Naive thymus-derived CD4-positive, alpha-beta T cell (primary cell): ENCODE results near the gene INTS3. TPM values are rescaled to one million over a fixed set of nuclear protein-coding genes. Genes with fewer than 3 reads are reported as not detected.
"Not testable (repeated sequence)": the region's sequence is repeated elsewhere in the genome, so short reads cannot be mapped to it uniquely, and the experiment has no call there.

Experiments used
- ATAC-seq: fragments of 150-1000 bp; cut with Tn5 transposase; 2 replicates; pipeline ENCODE4 v1.10.0; 2021; ENCODE audit warnings: mild to moderate bottlenecking, moderate library complexity
- CTCF ChIA-PET: fragments of 350-600 bp; sonication (Branson Sonifier 250); formaldehyde crosslinking; loops from one replicate; lab custom pipeline; 2021; ENCODE audit warnings: antibody characterized with exemption; lab: Charles Lee
- POLR2A ChIA-PET: fragments of 350-600 bp; sonication (Branson Sonifier 250); formaldehyde crosslinking; loops from one replicate; lab custom pipeline; 2021; ENCODE audit warnings: antibody characterized with exemption, inconsistent platforms; lab: Charles Lee
- DNase-seq, 9 donors: peaks; one replicate each; pipeline versions ENCODE4 v3.0.0 to v3.0.0-alpha.2; 2020 to 2022; ENCODE audit warnings: mixed read lengths in 1 of 9
- H3K27ac ChIP-seq: one replicate; pipeline ENCODE4 v1.7.0; 2013; ENCODE audit warnings: mild to moderate bottlenecking, low read depth, low read length, moderate library complexity
- H3K27me3 ChIP-seq, 2 donors: one replicate each; pipeline ENCODE4 v1.7.0; 2013; ENCODE audit warnings: low read length in 2 of 2, mild to moderate bottlenecking in 2 of 2, moderate library complexity in 2 of 2; ENCODE audit not compliant: control insufficient read depth in 2 of 2, insufficient read depth in 2 of 2
- H3K36me3 ChIP-seq, 3 experiments: 1 replicate in 2 of 3; 2 replicates in 1 of 3; pipeline ENCODE4 v1.7.0; 2013; ENCODE audit warnings: low read length in 3 of 3, mild to moderate bottlenecking in 3 of 3, moderate library complexity in 1 of 3; ENCODE audit not compliant: insufficient read depth in 3 of 3, control insufficient read depth in 2 of 3
- H3K4me1 ChIP-seq, 2 donors: one replicate each; pipeline ENCODE4 v1.7.0; 2013; ENCODE audit warnings: low read length in 2 of 2, mild to moderate bottlenecking in 2 of 2, moderate library complexity in 1 of 2; ENCODE audit not compliant: control insufficient read depth in 2 of 2, insufficient read depth in 2 of 2
- H3K4me3 ChIP-seq: 2 replicates; pipeline ENCODE4 v1.7.0; 2013; ENCODE audit warnings: mild to moderate bottlenecking, low read length
- H3K9me3 ChIP-seq, 3 experiments: 1 replicate in 2 of 3; 2 replicates in 1 of 3; pipeline ENCODE4 v1.7.0; 2013; ENCODE audit warnings: low read length in 3 of 3; ENCODE audit not compliant: control insufficient read depth in 2 of 3
- H3K27ac Mint-ChIP-seq, 9 donors: one replicate each; pipeline ENCODE4 v1.8.0; 2020 to 2022; ENCODE audit warnings: mixed read lengths in 9 of 9, mild to moderate bottlenecking in 8 of 9, moderate library complexity in 5 of 9, inconsistent platforms in 2 of 9
- H3K27me3 Mint-ChIP-seq, 5 donors: one replicate each; pipeline ENCODE4 v1.8.0; 2021 to 2022; ENCODE audit warnings: mixed read lengths in 5 of 5, mild to moderate bottlenecking in 1 of 5
- H3K36me3 Mint-ChIP-seq, 5 donors: one replicate each; pipeline ENCODE4 v1.8.0; 2020 to 2022; ENCODE audit warnings: mixed read lengths in 5 of 5, mild to moderate bottlenecking in 3 of 5, inconsistent platforms in 1 of 5
- H3K4me1 Mint-ChIP-seq, 7 donors: one replicate each; pipeline ENCODE4 v1.8.0; 2020 to 2022; ENCODE audit warnings: mixed read lengths in 7 of 7, mild to moderate bottlenecking in 3 of 7, inconsistent platforms in 1 of 7
- H3K4me3 Mint-ChIP-seq, 10 donors: one replicate each; pipeline ENCODE4 v1.8.0; 2020 to 2022; ENCODE audit warnings: mild to moderate bottlenecking in 10 of 10, mixed read lengths in 10 of 10, moderate library complexity in 6 of 10, inconsistent platforms in 2 of 10
- H3K9me3 Mint-ChIP-seq, 11 donors: one replicate each; pipeline ENCODE4 v1.8.0; 2020 to 2022; ENCODE audit warnings: mixed read lengths in 11 of 11, mild to moderate bottlenecking in 4 of 11, inconsistent platforms in 1 of 11, moderate library complexity in 1 of 11
- intact Hi-C, 2 donors: fragments of 100-400 bp; cut with micrococcal nuclease; formaldehyde crosslinking; loops; one replicate each; pipeline ENCODE4 v1.15.1; 2023
- polyA plus RNA-seq, 2 donors: library from polyadenylated mRNA; unstranded; fragments of 300-500 nt; fragmentation: Illumina TruSeq; gene quantifications; one replicate each; pipeline ENCODE4 v1.2.3, GENCODE V29; 2021
- total RNA-seq, 6 experiments: library from RNA in 5 of 6; stranded (reverse) in 5 of 6; gene quantifications; 1 replicate in 5 of 6; 2 replicates in 1 of 6; pipeline ENCODE4 v1.2.3 and lab custom pipeline; 2021 to 2026

The INTS3 gene
- total and polyA plus RNA-seq, 7 experiments from 2014 or later, result 9.5 to 68.1 (median 54.3) TPM

GRCh38 chr1:153705484-153705883 lies 22.4 kb upstream of the INTS3 start:
- DNase-seq (no peak), ATAC-seq (no peak)
- Mint-ChIP-seq H3K36me3 (no peaks in the 10 kb centered on the region), H3K9me3 (peaks cover 0 to 3% (median 0%) of the 10 kb centered on the region in 11 donors), H3K27me3 (peaks cover 0 to 5% (median 0%) of the 10 kb centered on the region in 5 donors), H3K4me3 (no peak overlapping the region), H3K4me1 (peaks cover 0 to 3% (median 0%) of the 10 kb centered on the region in 7 donors), H3K27ac (no peak overlapping the region)
- H3K27ac ChIP-seq, result no peak overlapping the region
- intact Hi-C loops, result no loop called here
- CTCF ChIA-PET, result no interaction called here
- POLR2A ChIA-PET, result no interaction called here
- no peaks in the 10 kb centered on the region for H3K27me3 ChIP-seq
- H3K4me3 ChIP-seq, result no peak overlapping the region
- no peaks in the 10 kb centered on the region for H3K9me3 ChIP-seq
- H3K36me3 ChIP-seq, result no peaks in the 10 kb centered on the region
- no peaks in the 10 kb centered on the region for H3K4me1 ChIP-seq

GRCh38 chr1:153711026-153711425 lies 16.8 kb upstream of the INTS3 start:
- Mint-ChIP-seq H3K4me3 (no peak overlapping the region), H3K4me1 (peaks cover 0 to 3% (median 0%) of the 10 kb centered on the region in 7 donors), H3K27ac (no peak overlapping the region), H3K9me3 (no peaks in the 10 kb centered on the region), H3K36me3 (no peaks in the 10 kb centered on the region), H3K27me3 (peaks cover 0 to 19% (median 4%) of the 10 kb centered on the region in 5 donors)
- ChIA-PET CTCF (no interaction called here), POLR2A (no interaction called here)
- Histone ChIP-seq H3K27ac (no peak overlapping the region), H3K9me3 (no peaks in the 10 kb centered on the region), H3K4me1 (no peaks in the 10 kb centered on the region), H3K4me3 (no peak overlapping the region), H3K27me3 (no peaks in the 10 kb centered on the region), H3K36me3 (no peaks in the 10 kb centered on the region)
- ATAC-seq, result no peak
- no peak for DNase-seq
- intact Hi-C loops, result no loop called here

DNA sequence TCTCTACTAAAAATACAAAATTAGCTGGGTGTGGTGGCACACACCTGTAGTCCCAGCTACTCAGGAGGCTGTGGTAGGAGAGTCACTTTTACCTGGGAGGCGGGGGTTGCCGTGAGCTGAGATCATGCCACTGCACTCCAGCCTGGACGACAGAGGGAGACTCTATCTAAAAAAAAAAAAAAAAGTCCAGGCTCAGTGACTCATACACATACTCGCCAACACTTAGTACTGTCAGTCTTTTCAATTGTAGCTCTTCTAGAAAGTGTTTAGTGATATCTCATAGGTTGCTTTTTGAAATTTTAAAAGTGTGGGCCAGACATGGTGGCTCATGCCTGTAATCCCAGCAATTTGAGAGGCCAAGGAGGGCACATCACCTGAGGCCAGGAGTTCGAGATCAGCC lies 11.6 kb upstream of the INTS3 start:
- H3K36me3 ChIP-seq, POLR2A ChIA-PET, ATAC-seq, DNase-seq, H3K4me1 ChIP-seq, H3K27ac Mint-ChIP-seq, H3K9me3 Mint-ChIP-seq, H3K27me3 ChIP-seq, intact Hi-C loops, CTCF ChIA-PET, H3K27ac ChIP-seq, H3K36me3 Mint-ChIP-seq, H3K9me3 ChIP-seq, H3K4me3 Mint-ChIP-seq, H3K4me3 ChIP-seq, H3K4me1 Mint-ChIP-seq: not testable (repeated sequence)
- H3K27me3 Mint-ChIP-seq, result peaks cover 0 to 15% (median 9%) of the 10 kb centered on the region in 5 donors

DNA sequence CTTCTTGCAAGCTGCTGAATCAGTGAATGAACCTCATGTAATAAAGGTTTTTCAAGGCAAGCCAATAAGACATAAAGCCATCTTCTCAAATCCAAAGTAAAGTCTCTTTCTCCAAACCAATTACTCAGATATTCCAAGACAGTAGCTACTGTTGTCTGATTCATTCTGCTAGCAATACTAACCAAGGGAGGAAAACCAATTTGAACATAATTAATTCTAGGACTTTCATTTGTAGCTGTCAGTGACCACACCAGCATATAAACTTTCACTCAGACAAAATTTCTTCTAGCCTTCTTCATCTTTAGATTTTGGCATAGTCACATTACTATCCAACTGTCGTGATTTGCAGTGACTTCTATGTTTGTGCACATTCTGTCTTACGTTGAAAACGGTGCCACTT lies 10.5 kb upstream of the INTS3 start:
- intact Hi-C loops, result no loop called here
- H3K4me1 Mint-ChIP-seq, result no peaks in the 10 kb centered on the region
- H3K4me1 ChIP-seq, result no peaks in the 10 kb centered on the region
- no peak for ATAC-seq
- H3K27me3 Mint-ChIP-seq, result peaks cover 0 to 15% (median 9%) of the 10 kb centered on the region in 5 donors
- no peaks in the 10 kb centered on the region for H3K9me3 Mint-ChIP-seq
- no peaks in the 10 kb centered on the region for H3K27me3 ChIP-seq
- DNase-seq, result no peak
- ChIA-PET POLR2A (no interaction called here), CTCF (no interaction called here)
- no peaks in the 10 kb centered on the region for H3K36me3 Mint-ChIP-seq
- H3K9me3 ChIP-seq, result no peaks in the 10 kb centered on the region
- no peak overlapping the region for H3K4me3 Mint-ChIP-seq
- no peak overlapping the region for H3K27ac ChIP-seq
- H3K4me3 ChIP-seq, result no peak overlapping the region
- no peak overlapping the region for H3K27ac Mint-ChIP-seq
- H3K36me3 ChIP-seq, result no peaks in the 10 kb centered on the region

- Histone ChIP-seq H3K36me3 (no peaks in the 10 kb centered on the region), H3K27ac (no peak overlapping the region), H3K4me3 (no peak overlapping the region), H3K9me3 (no peaks in the 10 kb centered on the region), H3K4me1 (peaks cover 0 to 3% of the 10 kb centered on the region in 2 donors), H3K27me3 (no peaks in the 10 kb centered on the region)
- ATAC-seq, result no peak
- intact Hi-C loops, result no loop called here
- H3K4me3 Mint-ChIP-seq, result no peak overlapping the region
- ChIA-PET POLR2A (interaction anchor here (0.6 kb wide), 1 partner anchor 66 kb away, joined by 3 read pairs; no protein-coding TSS in a partner anchor), CTCF (interaction anchor here (0.7 to 1.0 kb wide), 2 partner anchors 20 to 49 kb away, joined by 3 read pairs; no protein-coding TSS in a partner anchor)
- H3K4me1 Mint-ChIP-seq, result peaks cover 0 to 11% (median 5%) of the 10 kb centered on the region in 7 donors
- no peaks in the 10 kb centered on the region for H3K9me3 Mint-ChIP-seq
- H3K36me3 Mint-ChIP-seq, result peaks cover 0 to 1% (median 0%) of the 10 kb centered on the region in 5 donors
- no peak overlapping the region for H3K27ac Mint-ChIP-seq
- DNase-seq, result no peak
- H3K27me3 Mint-ChIP-seq, result peaks cover 0 to 4% (median 0%) of the 10 kb centered on the region in 5 donors
Observed at GRCh38 chr1:153723687-153724086, 4.2 kb upstream of the INTS3 start.

- DNase-seq, H3K36me3 Mint-ChIP-seq, H3K36me3 ChIP-seq, H3K27ac Mint-ChIP-seq, H3K27me3 Mint-ChIP-seq, ATAC-seq, H3K27ac ChIP-seq, H3K27me3 ChIP-seq, H3K4me3 ChIP-seq, H3K9me3 Mint-ChIP-seq, H3K9me3 ChIP-seq, CTCF ChIA-PET, H3K4me3 Mint-ChIP-seq: not testable (repeated sequence)
- peaks cover 9 to 11% of the 10 kb centered on the region in 2 donors for H3K4me1 ChIP-seq
- peaks cover 7 to 20% (median 14%) of the 10 kb centered on the region in 7 donors for H3K4me1 Mint-ChIP-seq
- POLR2A ChIA-PET, result interaction anchor here (0.6 kb wide), 1 partner anchor 459 kb away, joined by 5 read pairs; no protein-coding TSS in a partner anchor
- intact Hi-C loops, result loop anchor here (5.0 kb wide), 4 partner anchors 58 to 548 kb away; partner anchors contain the start of genes CRTC2 (in 1 of the 2), HAX1 (in 1 of the 2), S100A3 (in 1 of the 2) and S100A4 (in 1 of the 2)
Observed at GRCh38 chr1:153724634-153725033, 3.2 kb upstream of the INTS3 start.
